NCI-H146 (cell line): ENCODE results near the gene CDH1.
A peak's percentile ranks its signal among the peaks of the same experiment; 100 is the strongest.

Experiments
- DNase-seq: peaks from one replicate; lab custom pipeline; 2025; lab: John Stamatoyannopoulos, UW

The CDH1 gene

DNA sequence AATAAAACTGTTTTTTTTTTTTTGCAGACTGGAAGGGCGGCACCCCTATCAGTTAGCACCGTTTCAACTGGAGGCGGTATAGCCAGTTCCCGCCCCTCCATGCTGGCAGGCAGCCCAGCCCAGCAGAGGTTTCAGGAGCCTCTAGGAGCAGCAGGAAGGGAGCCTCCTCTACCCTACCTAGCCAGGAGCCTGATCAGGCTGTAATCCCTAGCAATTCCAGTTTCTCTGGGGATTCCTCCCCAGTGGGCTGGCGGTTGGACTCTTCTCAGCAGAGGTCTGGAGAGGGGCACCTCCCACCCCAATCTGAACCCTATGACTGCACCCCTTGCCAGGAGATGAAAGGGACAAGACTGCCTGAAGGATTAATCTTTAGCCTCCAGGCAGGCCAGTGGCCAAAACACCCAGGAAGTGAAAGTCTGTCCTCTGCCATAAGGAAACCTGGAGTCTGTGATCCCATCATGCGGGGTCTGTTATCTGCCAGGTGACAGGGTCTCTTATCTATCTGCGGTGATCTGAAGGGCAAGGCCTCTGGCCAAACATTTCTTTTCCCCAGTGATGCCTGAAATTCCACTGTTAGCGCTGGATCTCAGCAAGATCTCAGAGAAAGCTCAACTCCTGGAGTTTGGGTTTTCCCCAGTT lies 4.9 kb upstream of the CDH1 start:
- DNase-seq, result peak; percentile 21

- no peak for DNase-seq
Measured at GRCh38 chr16:68732741-68733399, 4.2 kb upstream of the CDH1 start.

DNA sequence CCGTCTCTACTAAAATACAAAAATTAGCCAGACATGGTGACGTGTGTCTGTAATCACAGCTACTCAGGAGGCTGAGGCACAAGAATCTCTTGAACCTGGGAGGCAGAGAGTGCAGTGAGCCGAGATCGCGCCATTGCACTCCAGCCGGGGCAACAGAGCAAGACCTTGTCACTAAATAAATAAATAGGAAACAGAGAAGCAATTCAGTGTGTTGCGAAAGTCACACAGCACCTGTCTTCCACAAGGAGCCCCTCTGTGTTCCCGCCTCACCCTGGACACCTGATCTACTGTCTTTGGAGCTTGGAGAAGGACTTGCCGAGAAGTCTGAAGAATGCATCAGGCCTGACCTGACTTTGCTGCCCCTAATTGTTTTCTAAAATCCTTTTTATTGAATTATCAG lies 3.5 kb upstream of the CDH1 start:
- no peak for DNase-seq

DNA sequence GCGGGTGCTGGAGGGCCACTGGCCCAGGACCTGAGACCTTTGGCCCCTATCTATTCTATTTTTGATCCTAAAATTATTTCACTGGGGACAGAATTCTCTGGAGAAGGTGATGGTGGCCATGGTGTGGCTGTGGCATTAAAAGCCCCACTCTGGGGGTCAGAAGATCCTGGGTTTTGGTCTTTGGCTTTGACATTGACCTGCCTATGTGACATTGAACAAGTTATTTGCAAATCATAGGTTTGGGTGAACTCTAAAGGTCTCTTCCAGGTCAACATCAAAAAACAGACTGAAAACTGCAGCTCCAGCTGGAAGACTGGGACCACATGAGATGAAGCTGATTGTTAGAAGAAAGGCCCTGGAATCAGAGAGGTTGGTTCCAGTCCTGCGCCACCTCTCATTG lies 2.3 kb upstream of the CDH1 start:
- DNase-seq, result no peak

GRCh38 chr16:68736561-68736960 lies 531 bp upstream of the CDH1 start:
- DNase-seq, result no peak

DNA sequence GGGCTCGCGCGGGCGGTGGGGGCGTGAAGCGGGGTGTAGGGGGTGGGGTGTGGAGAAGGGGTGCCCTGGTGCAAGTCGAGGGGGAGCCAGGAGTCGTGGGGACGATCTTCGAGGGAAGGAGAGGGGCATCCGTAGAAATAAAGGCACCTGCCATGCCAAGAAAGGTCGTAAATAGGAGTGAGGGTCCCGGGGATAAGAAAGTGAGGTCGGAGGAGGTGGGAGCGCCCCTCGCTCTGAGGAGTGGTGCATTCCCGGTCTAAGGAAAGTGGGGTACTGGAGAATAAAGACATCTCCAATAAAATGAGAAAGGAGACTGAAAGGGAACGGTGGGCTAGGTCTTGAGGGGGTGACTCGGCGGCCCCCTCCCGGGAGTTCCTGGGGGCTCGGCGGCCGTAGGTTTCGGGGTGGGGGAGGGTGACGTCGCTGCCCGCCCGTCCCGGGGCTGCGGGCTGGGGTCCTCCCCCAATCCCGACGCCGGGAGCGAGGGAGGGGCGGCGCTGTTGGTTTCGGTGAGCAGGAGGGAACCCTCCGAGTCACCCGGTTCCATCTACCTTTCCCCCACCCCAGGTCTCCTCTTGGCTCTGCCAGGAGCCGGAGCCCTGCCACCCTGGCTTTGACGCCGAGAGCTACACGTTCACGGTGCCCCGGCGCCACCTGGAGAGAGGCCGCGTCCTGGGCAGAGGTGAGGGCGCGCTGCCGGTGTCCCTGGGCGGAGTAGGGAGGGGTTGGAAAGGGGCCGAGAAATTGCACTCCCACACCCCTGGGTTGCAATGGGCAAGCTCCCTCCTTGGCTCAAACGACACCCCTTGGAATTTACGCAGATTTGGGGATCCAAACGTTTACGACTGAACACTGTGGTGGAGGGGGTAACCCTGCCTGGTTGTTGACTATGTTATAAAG lies 888 bp downstream of the CDH1 start:
- DNase-seq, result peak; percentile 44

DNA sequence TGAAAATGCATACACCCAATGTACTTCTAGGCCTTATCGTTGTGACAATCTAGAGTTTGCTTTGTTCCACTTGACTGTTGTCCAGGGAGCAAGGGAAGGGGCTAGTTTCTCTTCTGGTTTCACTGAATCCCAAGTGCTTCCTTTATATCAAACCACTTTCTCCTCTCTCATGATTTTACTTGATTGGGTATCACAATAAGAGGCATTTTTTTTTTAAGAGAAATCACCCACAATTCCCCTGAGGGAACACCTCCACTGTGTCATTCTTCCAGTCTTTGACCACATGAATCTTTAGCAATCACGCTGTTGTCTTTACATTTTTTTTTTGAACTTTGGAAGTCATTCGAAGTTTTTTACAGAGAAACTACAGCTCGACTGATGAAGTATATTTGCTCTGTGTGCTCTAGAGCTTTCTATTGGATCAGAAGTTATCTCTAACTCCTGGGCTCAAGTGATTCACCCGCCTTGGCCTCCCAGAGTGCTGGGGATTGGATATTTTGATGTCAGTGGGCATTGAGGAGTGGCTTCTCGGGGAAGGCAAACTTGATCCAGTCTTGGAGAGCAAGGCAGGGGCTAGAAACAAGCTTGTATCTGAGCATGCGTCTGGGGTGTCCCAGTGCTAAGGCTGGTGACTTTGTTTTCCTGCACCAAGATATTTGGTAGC lies 3.0 kb downstream of the CDH1 start:
- no peak for DNase-seq

GRCh38 chr16:68740628-68741346 lies 3.7 kb downstream of the CDH1 start:
- no peak for DNase-seq

- no peak for DNase-seq
Measured at GRCh38 chr16:68743664-68744063, 6.6 kb downstream of the CDH1 start.

DNA sequence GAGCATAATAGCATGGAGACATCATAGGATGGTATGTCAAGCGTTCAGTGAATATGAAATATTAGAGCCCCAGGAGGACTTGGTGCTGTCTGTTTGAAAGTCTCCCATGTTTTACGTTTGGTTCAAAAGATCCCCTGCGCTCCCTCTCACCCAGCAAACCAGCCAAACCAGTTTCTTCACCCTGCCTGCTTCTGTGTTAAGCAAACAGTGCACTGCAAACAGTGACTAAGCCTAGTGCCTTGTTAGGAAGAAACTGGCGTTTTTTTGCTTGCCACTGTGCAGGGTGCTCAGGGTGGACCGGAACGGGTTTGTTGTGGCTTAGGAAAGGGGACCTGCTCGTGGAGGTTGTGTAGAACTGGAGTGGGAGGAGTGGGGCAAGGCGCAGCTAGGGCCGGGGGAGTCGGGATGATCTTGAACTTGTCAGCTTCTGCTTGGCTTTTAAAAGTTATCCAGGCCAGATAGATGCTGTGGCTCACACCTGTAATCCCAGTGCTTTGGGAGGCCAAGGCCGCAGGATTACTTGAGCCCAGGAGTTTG lies 7.7 kb downstream of the CDH1 start:
- peak; percentile 87 for DNase-seq

DNA sequence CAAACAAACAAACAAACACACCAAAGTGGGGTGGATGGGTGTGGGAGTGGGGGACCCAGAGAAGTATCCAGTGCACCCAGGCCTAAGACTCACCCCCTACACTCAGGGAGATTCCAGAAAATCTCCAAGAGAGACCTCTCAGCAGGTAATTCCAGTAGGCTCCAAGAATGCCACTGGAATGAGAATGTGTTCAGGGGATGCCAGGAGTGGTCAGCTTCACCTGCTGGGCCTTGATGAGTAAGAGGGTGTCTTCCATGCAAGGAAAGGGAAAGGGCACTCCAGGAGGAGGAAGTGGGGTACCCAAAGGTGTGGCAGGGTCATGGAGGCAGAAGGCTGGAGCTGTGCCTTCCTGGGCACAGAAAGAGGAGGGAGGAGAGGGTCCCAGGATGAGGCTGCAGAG lies 9.9 kb downstream of the CDH1 start:
- no peak for DNase-seq

GRCh38 chr16:68749432-68749831 lies 12.3 kb downstream of the CDH1 start:
- no peak for DNase-seq

DNA sequence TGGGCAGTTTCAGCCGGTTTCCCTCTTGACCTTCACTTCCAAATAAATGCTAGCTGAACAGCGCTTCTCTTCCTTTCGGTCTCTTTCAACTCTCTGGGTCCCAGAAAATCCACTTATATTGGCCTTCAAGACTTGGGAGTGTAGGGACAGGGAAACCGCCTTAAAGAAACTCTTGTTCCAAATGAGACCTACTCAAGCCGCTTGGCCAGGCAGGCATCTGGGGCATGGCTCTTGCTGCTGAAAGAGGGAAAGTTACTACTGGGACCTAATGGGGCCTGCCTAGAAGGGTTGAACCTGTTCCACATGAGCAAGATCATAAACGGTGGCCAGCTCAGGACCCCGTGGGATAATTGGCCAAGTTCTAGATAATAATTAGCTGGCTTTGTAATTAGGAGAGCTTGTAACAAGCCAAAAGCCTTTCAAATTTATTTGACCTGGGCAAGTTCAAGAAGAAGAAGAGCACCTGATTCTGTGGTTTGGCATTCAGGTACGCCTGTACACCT lies 13.2 kb downstream of the CDH1 start:
- no peak for DNase-seq

DNA sequence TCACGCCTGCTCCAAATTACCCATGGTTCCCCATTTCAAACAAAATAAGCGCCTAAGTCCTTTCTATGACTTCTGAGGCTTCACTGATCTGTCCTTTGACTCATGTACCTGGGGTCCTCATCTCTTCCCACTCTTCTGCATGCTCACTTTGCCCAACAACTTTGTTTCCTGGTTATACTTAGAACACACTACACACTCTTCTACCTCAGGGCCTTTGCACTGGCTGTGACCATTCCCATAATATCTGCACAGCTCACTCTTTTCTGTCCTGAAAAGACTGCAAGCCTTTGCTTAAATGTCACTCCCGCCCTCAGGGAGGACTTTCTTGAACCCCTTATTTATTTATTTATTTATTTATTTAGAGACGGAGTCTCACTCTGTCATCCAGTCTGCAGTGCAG lies 14.1 kb downstream of the CDH1 start:
- DNase-seq, result no peak

DNA sequence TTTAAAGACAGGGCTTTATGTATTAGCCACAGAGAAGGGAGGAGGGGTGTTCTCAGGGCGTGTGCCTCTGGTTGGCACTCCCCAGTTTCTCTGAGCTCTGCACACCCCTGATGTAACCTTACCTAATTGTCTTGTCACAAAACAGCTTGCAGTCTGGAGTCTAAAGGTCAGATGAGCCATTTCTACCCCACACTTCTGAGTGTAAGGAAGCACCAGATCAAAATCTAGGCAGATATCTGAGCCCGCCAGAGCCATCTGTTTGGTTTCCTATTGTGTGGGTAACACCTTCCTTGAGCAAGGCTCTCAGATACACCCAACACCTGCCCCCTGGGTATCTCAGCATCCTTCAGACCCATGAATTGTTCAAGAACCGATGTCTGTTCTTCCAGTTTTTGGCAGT lies 15.5 kb downstream of the CDH1 start:
- no peak for DNase-seq

- DNase-seq, result peak; percentile 5
Measured at GRCh38 chr16:68754084-68754792, 17.1 kb downstream of the CDH1 start.

GRCh38 chr16:68756239-68756915 lies 19.3 kb downstream of the CDH1 start:
- DNase-seq, result peak; percentile 18

DNA sequence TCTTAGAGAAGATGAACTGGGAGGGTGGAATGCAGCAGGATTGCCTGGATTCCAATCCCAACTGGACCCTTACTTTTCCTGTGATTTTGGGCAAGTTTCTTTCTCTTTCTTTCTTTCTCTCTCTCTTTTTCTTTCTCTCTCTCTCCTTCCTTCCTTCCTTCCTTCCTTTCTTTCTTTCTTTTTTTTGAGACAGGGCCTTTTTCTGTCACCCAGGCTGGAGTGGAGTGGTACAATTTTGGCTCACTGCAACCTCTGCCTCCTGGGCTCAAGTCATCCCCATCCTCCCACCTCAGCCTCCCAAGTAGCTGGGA lies 20.5 kb downstream of the CDH1 start:
- no peak for DNase-seq

DNA sequence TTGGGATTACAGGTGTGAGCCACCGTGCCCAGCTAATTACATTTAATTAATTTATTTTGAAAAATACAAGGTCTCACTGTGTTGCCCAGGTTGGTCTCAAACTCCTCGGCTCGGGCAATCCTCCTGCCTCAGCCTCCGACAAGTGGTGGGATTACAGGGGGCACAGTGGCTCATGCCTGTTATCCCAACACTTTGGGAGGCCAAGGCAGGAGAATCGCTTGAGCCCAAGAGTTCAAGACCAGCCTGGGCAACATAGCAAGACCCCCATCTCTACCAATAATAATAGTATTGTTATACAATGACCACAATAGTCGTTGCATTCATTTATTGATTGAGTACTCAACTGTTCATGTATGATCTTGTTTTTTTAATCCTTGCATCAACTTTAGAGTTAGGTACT lies 22.0 kb downstream of the CDH1 start:
- DNase-seq, result no peak

DNA sequence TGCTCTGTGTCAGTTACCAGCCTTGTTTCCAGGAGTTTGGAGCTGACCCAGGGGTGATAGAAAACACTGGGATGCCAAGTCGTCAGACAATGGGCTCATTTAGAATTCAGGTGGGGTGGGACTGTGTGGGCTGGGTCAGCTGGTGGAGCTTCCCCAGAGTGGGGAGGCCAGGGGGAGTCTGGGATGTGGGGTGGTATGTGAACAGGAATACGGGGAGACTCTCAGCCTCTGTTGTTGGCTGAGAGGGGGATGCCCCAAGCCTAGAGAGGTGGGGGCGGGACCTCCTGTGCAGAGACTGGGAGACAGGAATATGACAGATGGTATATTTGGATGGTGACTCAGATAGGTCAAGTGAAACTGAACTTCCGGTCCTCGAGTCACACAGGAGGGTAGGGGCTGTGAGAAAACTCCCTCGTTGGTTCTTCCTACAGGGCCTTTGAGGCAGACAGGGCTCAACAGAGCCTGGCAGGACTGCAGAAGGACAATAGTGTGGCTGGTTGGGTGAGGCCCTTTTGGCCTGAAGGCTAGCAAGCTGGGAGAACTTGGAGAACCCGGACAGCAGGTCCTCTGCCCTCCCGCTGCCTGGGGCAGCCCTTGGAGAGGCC lies 23.7 kb downstream of the CDH1 start:
- no peak for DNase-seq
